GM19193 (cell line): ENCODE results near the gene ZNF335.

Source experiments
- POLR2A ChIP-seq: IDR thresholded peaks from 4 replicates; pipeline ENCODE4 v1.6.1; 2011; ENCODE audit not compliant: insufficient read depth, insufficient read length; ENCODE audit errors: extremely low read depth

Gene ZNF335

DNA sequence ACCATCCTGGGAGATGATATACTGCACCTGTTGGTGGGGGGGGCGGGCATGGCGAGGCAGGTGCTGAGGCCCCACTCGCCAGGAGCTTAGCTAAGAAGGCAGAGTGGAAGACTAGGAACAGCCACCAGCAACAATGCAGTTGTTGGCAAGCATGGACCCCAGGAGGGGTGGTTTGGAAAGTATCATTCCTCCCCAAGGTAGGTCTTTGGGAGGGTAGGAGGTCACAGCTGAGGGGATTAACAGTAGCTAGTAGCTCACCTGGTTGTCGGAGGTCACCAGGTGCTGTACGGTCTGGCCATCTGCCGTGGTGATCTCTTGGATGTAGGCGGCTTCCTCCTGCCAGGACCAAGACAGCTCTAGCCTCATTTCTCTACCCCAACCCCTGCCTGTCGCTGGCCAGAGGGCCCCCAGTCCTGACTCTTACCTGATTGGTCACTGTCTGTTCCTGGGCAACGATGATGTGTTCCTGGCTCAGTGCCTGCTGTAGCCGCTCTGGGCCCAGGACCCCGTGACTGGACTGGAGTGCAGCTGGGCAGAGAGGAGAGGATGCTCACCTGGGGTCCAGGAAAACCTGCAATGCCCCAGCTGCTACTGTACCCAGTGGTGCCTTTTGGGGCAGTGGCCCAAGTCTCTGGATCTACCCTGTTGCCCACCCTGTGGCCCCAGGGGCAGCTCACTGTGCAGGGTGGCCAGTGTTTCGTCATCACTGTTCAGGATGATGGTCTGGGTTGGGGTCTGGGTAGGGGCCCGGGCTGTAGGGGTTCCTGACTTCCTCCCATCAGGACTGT lies 22.3 kb downstream of the ZNF335 start:
- TF ChIP-seq POLR2A: peak; percentile 21

DNA sequence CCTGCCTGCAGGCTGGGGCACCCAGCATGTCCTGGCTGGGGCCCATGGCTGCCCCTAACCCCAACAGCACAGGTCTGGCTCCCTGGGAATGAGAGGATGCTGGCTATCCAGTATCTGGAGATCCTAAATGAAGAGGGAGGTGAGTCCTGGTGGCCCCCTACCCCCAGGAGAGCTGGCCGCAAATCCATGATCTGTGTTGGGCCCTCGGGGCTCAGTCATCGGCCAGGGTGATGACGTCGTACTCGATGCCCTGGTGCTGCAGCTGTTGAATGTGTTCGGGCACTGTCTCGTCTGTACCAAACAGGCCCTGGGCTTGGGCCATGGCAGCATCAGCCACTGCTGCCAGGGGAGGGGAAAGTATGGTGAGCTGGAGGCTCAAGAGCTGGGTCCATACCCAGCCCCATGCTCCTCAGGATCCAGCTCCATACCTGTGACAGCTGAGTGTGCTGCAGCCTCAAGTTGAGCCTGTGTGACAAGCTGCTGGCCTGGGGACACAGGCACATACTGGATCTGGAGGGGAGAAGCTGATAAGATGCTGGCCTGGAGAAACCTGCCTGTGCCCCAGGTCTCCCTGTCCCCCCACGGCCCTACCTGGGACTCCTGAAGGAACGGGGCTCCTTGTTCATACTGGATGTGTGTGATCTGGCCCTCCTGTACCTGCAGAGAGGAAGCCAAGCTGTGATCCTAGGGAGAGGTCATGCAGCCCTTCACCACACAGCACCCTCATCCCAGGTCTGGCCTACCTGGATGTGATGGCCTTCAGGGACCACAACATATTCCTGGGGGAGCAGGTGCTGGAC lies 23.1 kb downstream of the ZNF335 start:
- no peak for TF ChIP-seq POLR2A

DNA sequence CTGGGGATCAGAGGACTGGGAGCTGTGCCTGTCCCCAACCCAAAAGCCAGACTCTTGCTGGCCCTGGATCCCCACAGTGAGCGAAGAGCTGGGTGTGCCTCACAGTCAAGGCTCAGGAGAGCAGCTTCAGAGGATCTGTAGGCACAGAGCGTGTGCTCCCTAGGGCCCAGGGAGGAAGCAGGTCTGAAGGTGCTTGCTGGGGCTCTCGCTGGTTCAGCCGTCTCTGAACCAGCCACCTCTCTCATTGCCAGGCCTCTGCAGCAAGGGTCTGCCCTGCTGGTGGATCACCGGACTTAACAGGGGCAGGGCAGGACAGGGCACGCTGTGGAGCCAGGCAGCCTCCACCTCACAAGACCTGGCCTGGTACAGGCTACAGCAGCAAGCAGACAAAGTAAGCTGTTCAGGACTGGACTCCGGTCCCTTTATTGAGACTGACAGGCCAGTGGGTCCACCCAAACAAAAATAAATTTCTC lies 23.7 kb downstream of the ZNF335 start:
- TF ChIP-seq POLR2A: peak; percentile 35

DNA sequence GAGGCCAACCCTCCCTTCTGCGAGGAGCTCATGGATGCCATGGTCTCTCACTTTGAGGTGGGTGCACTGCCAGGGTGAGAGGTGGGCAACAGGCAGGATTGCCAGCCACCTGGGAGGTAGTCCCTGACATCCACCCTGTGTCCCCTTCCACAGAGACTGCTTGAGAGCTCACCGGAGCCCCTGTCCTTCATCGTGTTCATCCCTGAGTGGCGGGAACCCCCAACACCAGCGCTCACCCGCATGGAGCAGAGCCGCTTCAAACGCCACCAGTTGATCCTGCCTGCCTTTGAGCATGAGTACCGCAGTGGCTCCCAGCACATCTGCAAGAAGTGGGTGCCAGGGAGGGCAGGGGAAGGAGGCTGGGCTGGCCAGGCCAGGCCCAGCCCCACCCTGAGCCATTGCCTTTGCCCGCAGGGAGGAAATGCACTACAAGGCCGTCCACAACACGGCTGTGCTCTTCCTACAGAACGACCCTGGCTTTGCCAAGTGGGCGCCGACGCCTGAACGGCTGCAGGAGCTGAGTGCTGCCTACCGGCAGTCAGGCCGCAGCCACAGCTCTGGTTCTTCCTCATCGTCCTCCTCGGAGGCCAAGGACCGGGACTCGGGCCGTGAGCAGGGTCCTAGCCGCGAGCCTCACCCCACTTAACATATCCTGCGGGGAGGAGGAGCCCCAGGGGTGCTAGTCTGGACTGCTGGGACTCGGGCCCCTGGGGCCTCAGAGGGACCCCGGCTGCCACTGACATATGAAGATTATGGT lies 24.7 kb downstream of the ZNF335 start:
- TF ChIP-seq POLR2A: peak; percentile 1

DNA sequence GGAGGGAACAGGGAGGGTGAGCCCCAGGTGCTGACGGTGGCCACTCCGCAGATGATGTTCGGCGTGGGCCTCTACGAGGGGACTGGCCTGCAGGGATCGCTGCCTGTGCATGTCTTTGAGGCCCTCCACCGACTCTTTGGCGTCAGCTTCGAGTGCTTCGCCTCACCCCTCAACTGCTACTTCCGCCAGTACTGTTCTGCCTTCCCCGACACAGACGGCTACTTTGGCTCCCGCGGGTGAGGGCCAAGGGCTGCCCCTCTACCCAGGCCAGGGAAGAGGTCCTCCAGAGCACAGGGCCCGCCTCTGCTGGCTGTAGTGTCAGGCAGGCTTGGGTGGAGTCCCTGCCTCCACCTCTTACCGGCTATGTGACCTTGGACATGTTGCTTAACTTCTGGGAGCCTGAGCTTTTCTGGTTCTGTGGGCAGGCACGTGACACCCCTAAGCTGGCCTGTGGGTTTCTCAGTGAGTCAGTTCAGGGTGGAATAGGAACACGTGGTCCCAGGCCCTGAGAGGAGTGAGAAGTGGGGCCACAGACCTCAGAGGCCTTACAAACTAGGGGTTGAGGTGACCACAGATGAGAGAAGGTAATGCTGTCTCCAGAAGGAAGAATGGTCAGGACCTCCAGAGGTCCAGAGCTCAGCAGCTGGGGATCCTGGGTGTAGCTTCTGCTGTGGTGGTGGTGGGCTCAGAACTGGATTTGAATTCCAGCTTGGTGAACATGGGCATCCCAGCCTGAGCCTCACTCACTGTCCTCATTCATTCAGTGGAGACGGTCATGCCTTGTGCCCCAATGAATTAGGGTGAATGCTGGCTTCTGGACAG lies 25.6 kb downstream of the ZNF335 start:
- TF ChIP-seq POLR2A: peak; percentile 15

DNA sequence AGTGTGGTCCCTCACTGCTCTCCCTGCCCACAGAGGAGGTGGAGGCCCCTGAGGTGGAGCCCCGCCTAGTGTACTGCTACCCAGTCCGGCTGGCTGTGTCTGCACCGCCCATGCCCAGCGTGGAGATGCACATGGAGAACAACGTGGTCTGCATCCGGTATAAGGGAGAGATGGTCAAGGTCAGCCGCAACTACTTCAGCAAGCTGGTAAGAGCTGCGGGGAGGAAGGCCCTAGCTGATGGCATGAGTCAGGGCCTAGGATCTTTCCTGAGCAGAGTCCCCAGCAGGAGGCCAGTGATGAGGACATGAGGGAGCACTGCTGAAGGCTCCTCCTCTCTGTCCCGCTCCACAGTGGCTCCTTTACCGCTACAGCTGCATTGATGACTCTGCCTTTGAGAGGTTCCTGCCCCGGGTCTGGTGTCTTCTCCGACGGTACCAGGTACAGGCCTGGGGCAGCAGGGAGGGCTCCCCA lies 26.3 kb downstream of the ZNF335 start:
- no peak for TF ChIP-seq POLR2A

DNA sequence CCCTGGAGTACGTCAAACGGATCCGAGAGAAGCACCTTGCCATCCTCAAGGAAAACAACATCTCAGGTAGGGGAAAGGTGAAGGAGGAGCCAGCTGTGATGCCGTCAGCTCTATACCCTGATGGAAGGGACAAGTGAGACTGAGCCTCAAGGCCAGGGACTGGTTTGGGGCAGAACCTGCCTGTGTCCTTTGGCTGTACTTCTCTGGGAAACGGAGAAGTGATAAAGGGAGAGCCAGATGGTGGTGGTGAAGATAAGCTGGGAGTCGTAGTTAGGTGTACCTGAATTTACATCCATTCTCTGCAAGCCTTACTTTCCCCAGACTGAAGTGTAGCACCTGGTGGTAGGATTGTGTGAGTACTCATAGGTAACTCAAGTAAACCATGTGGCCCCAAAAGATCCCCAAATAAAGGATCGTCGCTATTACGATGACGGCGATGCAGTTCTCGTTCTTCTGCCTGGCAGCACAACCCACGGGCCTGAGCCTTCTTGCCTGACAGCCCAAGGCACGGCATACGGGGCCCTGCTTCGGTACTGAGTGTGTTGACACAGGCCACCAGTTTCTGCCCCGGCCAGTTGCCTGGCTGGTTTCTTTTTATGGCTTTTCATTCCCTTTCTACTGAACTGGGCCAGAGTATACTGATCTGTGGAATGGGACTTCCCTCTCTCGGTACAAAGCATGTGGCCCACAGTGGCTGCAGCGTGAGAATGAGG lies 26.9 kb downstream of the ZNF335 start:
- no peak for TF ChIP-seq POLR2A

DNA sequence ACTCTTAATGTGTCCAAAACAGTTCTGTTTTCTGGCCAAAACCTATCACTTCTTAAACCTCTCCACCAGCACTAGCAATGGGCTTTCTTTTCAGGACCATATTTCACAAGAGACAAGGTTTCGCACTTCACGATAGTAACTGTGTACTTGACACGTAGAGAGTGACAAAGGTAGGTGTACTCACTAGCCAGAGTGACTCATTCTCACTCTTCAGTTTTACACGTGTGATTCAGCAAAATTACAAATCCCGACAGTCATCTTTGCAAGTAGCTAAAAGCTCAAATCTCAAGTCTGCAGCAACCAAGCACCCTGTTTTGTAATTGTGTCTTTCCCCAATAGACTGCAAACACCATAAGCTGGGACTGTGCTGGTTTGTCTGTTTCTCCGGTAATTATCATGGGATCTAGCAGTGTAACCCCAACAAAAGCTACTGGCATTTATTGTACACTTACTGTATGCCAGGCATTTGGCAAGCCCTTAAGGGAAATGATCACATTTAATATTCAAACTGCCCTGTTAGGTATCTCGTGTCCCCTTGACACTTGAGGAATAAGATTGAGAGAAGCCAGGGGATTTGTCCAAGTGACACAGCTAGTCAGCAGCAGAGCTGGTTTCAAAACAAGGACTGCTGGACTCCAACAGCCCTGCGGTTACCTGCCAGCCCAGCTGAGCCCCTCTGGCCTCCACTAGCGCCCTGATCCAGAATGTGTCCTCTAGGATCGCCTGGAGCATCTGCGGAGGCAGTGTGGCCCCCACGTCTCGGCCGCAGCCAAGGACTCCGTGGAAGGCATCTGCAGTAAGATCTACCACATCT lies 27.6 kb downstream of the ZNF335 start:
- TF ChIP-seq POLR2A: no peak

DNA sequence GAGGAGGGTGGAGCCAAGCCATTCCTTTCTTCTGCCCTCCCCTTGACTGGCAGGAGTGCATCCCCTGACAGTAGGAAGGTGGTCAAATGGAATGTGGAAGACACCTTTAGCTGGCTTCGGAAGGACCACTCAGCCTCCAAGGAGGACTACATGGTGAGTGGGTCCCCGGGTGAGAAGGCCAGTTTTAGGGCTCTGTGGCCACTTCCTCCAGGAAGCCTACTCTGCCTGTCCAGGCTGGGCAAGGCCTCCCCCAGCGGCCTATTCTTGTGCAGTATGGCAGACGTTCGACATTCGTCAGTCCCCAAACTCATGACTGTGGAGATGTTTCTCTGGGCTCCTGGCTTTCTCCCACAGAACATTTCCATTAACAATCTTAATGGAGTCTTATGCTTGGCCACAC lies 28.4 kb downstream of the ZNF335 start:
- no peak for TF ChIP-seq POLR2A

DNA sequence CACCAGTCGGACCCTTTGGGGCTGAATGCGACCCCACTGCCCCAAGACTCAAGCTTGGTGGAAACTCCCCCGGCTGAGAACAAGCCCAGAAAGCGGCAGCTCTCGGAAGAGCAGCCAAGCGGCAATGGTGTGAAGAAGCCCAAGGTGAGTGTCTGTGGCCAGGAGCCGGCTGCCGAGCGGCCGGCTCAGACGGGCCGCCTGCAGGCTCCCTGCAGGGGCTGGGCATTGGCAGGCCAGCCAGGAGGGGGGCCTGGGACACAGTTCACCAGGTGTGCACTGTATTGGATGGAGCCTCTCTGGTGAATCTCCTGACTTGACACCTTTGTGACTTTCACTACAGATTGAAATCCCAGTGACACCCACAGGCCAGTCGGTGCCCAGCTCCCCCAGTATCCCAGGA lies 31.5 kb downstream of the ZNF335 start:
- no peak for TF ChIP-seq POLR2A

DNA sequence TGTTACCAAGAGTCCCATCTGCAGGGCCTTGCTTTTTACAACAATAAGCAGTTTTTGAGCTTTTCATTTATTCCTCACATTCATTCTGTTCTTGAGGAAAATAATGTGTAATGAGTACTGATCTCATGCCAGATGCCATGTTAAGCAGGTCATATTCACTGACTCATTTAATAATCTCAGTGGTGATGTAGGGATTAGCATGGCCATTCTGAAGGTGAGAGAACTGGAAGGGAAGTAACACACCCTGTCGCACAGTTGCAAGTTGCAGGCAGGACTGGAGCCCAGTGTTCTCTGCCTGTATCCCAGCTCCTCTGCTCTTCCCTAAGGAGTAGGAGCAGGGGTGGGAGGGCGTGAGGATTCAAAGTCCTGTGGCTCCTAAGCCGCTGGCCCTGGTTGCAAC lies 31.9 kb downstream of the ZNF335 start:
- TF ChIP-seq POLR2A: no peak

DNA sequence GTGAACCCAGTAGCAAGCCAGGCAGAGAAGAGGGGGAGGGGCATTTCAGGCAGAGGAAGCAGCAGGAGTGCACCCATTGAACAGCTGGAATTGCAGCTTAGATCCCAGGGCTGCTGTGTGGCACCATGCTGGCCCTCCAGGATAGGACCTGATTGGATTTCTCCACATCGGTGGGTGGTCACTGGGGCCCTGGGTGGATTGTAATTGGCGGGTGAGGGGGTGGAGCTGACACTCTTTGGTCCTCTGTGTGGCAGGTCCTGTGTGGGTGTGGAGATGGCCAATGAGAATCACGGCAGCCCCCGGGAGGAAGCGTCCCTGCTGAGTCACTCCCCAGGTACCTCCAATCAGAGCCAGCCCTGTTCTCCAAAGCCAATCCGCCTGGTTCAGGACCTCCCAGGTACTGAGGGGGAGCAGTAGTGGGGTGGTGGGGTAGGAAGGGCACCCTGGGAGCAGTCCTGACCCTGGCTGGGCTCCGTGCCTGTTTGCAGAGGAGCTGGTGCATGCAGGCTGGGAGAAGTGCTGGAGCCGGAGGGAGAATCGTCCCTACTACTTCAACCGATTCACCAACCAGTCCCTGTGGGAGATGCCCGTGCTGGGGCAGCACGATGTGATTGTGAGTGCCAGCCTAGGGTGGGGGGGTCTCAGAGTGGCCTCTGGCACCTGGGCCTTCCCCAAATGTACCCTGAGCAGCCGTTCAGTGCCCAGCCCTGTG lies 33.1 kb downstream of the ZNF335 start:
- TF ChIP-seq POLR2A: no peak

DNA sequence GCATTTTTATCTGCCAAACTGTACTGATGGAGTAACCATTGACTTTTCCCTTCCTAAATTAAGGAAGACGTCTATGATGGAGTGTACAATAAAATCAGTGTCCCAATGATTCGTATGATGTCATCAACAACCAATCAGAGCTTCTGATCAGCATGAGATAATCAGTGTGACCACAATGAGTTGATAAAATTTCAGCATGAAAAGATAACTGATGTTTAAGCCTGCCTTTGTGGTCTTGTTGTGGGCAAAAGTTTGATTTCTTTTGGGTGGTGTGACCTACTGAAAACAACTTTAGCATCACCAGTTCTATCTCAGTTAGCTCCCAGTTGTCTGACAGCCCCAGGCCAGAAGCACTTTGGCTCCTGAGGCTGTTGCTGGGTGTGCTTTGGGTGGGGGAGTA lies 34.2 kb downstream of the ZNF335 start:
- no peak for TF ChIP-seq POLR2A
